Erythroblast (primary cell): ENCODE measurements around the gene WNT4.

Experiments
- DNase-seq, 2 experiments: peaks; one replicate each; lab custom pipeline; 2025; lab: John Stamatoyannopoulos, UW
- GATA1 ChIP-seq: IDR thresholded peaks from 2 replicates; pipeline ENCODE4 v1.6.1; 2011; ENCODE audit warnings: low read depth, mild to moderate bottlenecking, control low read depth, low read length, moderate library complexity
- POLR2A ChIP-seq: IDR thresholded peaks from 2 replicates; pipeline ENCODE4 v1.6.1; 2011; ENCODE audit warnings: mild to moderate bottlenecking, low read length

Gene WNT4

GRCh38 chr1:22153660-22154437 is 11.0 kb upstream of the WNT4 start:
- no peak for TF ChIP-seq GATA1
- TF ChIP-seq POLR2A, result no peak
- DNase-seq, result no peak

GRCh38 chr1:22150923-22151322 is 8.0 kb upstream of the WNT4 start:
- no peak for DNase-seq
- no peak for TF ChIP-seq POLR2A
- TF ChIP-seq GATA1, result no peak

- DNase-seq, result no peak
- TF ChIP-seq POLR2A, result no peak
- TF ChIP-seq GATA1, result no peak
Measured at GRCh38 chr1:22142315-22143064, 407 bp downstream of the WNT4 start.

GRCh38 chr1:22141554-22142314 is 1.2 kb downstream of the WNT4 start:
- TF ChIP-seq GATA1 (no peak), POLR2A (no peak)
- DNase-seq, result no peak

GRCh38 chr1:22140694-22141093 is 2.2 kb downstream of the WNT4 start:
- TF ChIP-seq POLR2A, result no peak
- TF ChIP-seq GATA1, result no peak
- no peak for DNase-seq

GRCh38 chr1:22139817-22140216 is 3.1 kb downstream of the WNT4 start:
- TF ChIP-seq POLR2A, result no peak
- TF ChIP-seq GATA1, result no peak
- DNase-seq, result no peak

GRCh38 chr1:22139066-22139594 is 3.8 kb downstream of the WNT4 start:
- TF ChIP-seq GATA1 (no peak), POLR2A (no peak)
- no peak for DNase-seq

- TF ChIP-seq GATA1, result no peak
- TF ChIP-seq POLR2A, result no peak
- no peak for DNase-seq
Measured at GRCh38 chr1:22137004-22137720, 5.7 kb downstream of the WNT4 start.

- TF ChIP-seq GATA1 (no peak), POLR2A (no peak)
- DNase-seq, result no peak
Measured at GRCh38 chr1:22133931-22134324, 9.0 kb downstream of the WNT4 start.

GRCh38 chr1:22133247-22133930 is 9.5 kb downstream of the WNT4 start:
- no peak for DNase-seq
- TF ChIP-seq GATA1 (no peak), POLR2A (no peak)

- no peak for DNase-seq
- no peak for TF ChIP-seq GATA1
Measured at GRCh38 chr1:22132517-22133235, 10.2 kb downstream of the WNT4 start.

GRCh38 chr1:22131875-22132486 is 10.9 kb downstream of the WNT4 start:
- no peak for TF ChIP-seq POLR2A
- no peak for TF ChIP-seq GATA1
- DNase-seq, result peak; percentile 50 to 73
